ENCODE results near the gene DYNC1LI2. TPM values are rescaled to one million over a fixed set of nuclear protein-coding genes. Genes with fewer than 3 reads are reported as not detected.

The DYNC1LI2 gene
- total and polyA plus RNA-seq, 10 of the 15 experiments (the other 5 are each of a cell fraction or from before 2014, with no cell fraction given), result 6.0 to 46.5 (median 33.7) TPM

- TF ChIP-seq E4F1 (IDR thresholded peaks at IDR 0.05; ENCODE audit: borderline replicate concordance, partially characterized antibody) (no peak), HDAC2 (IDR thresholded peaks at IDR 0.05) (no peak), GATAD2B (conservative IDR thresholded peaks at IDR 0.05; ENCODE audit: low read depth) (no peak), PAX8 (IDR thresholded peaks at IDR 0.05) (no peak), SREBF1 (IDR thresholded peaks at IDR 0.05; ENCODE audit: low read length) (no peak), ZNF207 (IDR thresholded peaks at IDR 0.05; ENCODE audit: borderline replicate concordance) (no peak)
These were observed 39.8 kb downstream of the DYNC1LI2 start (continued) for GRCh38 chr16:66711581-66711980.

- Histone ChIP-seq H4K20me1 (ENCODE audit: control insufficient read depth, insufficient read depth) (no peaks in the 10 kb centered on the region), H3K9me3 (replicated peaks; ENCODE audit: control insufficient read depth, insufficient read depth, low read length) (no peaks in the 10 kb centered on the region), H3K4me1 (ENCODE audit: control insufficient read depth, insufficient read depth, low read length) (no peaks in the 10 kb centered on the region), H3K79me2 (ENCODE audit: control insufficient read depth, insufficient read depth, low read length) (no peaks in the 10 kb centered on the region), H3K4me3 (no peak overlapping the region), H3K36me3 (ENCODE audit: control insufficient read depth in 2 of 2, insufficient read depth in 2 of 2, low read length in 1 of 2) (no peaks in the 10 kb centered on the region), H3K27me3 (replicated peaks in 1 of 2; ENCODE audit: control insufficient read depth in 2 of 2, insufficient read depth in 2 of 2, low read length in 1 of 2) (no peaks in the 10 kb centered on the region), H3K27ac (ENCODE audit: control insufficient read depth, insufficient read depth) (no peak overlapping the region), H3K4me2 (ENCODE audit: control insufficient read depth, insufficient read depth) (no peak overlapping the region), H3K9ac (ENCODE audit: control insufficient read depth, insufficient read depth, low read length) (no peak overlapping the region), H2AFZ (ENCODE audit: control insufficient read depth, low read depth, low read length) (no peak overlapping the region)
- DNase-seq (ENCODE audit: low read depth, low spot score) (no peak), FAIRE-seq (no peak), ATAC-seq (no peak)
- no TSS peak for BruUV-seq (replicated peaks)
- ChIA-PET CTCF (no interaction called here), POLR2A (no interaction called here), RAD21 (ENCODE audit: unreplicated experiment) (no interaction called here), SMC1A (ENCODE audit: uncharacterized antibody, unreplicated experiment) (no interaction called here)
- TF ChIP-seq IRF5 (IDR thresholded peaks at IDR 0.05; ENCODE audit: borderline replicate concordance), result no peak
- no peak for TF ChIP-seq NFXL1 (IDR thresholded peaks at IDR 0.05; ENCODE audit: borderline replicate concordance)
- no peak for TF ChIP-seq RFX5 (IDR thresholded peaks at IDR 0.05; ENCODE audit: low read depth, low read length)
- no peak for TF ChIP-seq NR2C1 (IDR thresholded peaks at IDR 0.05)
- TF ChIP-seq PKNOX1 (IDR thresholded peaks at IDR 0.05), result no peak
- TF ChIP-seq SUZ12 (IDR thresholded peaks at IDR 0.05; ENCODE audit: unreplicated experiment), result no peak
- TF ChIP-seq ZNF622 (IDR thresholded peaks at IDR 0.05), result no peak
- no peak for TF ChIP-seq KDM1A (IDR thresholded peaks at IDR 0.05; ENCODE audit: borderline replicate concordance)
- intact Hi-C loops (cut with micrococcal nuclease; ENCODE audit: unreplicated experiment) (no loop called here), in situ Hi-C loops (cut with MboI) (no loop called here)
- 57% methylated on average over 8 of the region's 8 CpGs for WGBS (ENCODE audit: insufficient coverage, insufficient replicate concordance, low lambda C conversion rate, missing lambda C conversion rate)
These were observed 44.9 kb downstream of the DYNC1LI2 start for GRCh38 chr16:66706506-66706880.
